Right kidney (tissue), 1 donor: ENCODE data around the gene DENND1C.

ENCODE experiments used
- DNase-seq: peaks from one replicate; pipeline ENCODE4 v3.0.0-alpha.2; 2016

The DENND1C gene

DNA sequence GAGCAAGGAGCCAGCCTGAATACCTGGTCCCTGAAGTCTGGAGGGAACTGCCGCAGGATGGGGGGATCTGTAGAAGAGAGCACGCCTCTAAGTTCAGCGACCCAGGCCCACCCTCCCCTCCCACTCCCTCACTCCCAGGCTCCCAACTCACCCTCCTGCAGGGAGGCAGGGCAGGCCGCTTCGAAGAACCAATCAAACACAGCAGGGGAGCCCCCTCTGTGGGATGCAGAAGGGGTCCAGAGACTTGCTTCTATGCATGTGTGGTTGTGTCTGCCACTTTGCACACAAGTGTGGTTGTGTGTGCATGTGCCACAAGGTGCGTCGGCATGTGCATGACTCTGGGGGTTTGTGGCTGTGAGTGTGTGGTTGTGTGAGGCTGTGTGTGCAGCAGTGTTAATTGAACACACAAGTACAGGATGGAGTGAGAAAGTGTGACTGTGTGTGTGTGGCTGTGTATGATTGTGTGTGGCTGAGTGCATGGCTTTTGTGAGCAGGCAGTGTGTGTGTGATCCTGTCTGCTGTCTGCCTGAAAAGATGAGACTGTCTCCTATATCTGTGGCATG, 1.7 kb downstream of the DENND1C start:
- no peak for DNase-seq

DNA sequence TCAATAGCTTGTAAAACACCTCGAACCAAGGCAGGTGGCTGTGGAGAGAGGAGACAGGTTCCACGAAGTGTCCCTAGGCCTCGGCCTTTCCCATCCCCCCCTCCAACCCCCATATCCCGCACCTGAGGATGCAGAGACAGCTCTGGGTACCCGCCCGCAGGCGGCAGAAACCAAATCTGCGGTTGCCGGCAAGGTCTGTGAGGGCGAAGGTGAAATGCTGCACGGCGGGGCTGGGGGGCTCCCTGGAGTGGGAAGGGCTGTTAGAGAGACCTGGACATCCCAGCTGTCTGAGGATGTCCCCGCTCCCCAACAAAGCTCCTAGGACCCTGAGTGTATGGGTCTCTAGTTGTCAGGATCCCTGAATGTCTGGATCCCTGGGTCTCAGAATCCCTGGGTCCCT, 2.8 kb downstream of the DENND1C start:
- DNase-seq = no peak

DNA sequence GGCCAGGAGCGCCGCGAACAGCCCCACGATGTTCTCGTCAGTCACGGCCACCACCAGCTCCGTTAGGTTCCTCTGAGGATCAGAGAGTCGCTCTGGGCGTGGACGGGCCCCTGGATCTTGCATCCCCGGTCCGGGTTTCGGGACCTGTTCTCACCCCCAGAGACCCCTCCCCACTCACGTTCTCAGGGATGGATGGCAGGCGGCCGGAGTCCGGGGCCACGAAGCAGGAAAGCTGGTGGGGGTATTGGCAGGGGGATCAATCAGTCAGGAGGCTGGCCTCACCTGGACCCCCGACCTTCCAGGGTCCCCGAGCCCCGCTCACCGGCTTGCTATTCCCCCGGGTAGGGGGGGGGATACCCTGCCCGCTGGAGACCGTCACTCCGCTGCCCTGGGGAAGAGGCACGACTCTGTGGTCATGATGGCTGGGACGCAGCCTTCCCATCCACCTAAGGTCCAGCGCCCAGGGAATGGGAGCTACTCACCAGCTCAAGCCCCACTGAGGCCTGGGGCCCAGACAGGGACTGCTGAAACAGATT, 4.6 kb downstream of the DENND1C start:
- no peak for DNase-seq

DNA sequence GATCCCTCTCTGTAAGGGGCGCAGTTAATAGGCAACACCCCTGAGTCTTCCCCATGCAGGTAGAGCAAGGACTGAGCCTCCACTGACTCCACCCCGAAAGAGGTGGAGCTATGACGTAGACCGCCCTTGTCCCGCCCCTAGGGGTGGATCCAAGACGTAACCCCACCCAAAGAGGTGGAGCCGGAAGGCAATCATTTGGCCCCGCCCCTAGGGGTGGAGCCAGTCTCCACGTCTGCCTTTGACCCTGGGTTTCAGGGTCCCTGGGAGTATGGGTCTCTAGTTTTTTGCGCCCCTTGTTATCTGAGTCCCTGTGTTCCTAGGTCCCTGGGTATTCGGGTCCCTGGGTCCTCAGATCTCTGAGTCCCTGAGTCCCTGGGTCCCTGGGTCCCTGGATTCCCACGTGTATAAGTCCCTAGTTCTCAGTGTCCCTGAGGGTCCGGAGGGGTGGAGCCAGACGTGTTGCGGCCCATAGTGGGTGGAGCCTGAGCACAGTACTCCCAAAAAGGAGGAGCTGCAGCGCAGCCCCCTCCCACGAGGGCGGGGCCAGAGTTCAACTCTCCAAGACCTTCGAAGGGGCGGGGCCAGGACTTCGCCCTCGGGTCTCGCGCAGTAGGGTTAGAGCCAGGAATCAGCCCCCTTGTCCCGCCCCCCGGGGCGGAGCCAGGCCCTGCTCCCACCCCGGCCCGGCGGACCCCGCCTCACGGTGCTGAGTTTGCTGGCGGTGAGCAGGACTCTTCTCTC, 5.3 kb downstream of the DENND1C start:
- DNase-seq = peak; percentile 75

DNA sequence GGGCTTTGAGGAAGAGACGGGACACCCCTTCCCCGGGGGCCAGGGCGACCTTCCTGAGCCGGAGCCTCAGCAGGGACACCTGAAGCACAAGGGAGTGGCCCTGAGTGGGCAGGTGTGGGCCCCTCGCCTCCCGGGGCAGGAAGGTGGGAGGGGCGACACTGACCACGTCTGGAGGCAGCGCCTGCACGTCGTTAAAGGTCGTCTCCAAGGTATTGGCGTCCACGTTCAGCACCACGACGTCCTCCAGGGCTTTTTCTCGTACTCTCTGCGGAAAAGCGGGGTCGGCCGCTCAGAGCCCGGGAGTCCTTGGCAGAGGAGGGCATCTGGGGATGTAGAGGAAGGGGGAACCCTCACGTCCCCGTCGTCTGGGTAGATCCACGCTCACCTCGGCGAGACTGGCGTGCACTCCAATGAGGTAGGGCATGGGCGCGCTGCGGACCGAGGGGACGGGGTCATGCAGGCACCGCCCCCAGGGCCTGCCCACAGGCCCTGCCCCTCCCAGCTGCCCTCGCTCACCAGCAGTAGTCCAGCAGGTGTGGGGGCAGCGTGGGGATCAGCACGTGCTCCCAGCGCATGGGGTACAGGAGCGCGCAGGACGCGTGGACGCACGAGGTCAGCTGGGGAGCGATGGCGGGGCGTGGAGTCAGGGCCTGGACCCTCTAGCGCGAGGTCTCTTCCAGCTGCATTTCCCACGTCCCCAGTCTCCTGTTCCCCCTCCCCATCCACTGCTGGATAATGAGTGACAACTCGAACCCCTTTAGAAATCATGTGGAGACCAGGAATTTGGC, 6.1 kb downstream of the DENND1C start:
- peak; percentile 59 for DNase-seq

DNA sequence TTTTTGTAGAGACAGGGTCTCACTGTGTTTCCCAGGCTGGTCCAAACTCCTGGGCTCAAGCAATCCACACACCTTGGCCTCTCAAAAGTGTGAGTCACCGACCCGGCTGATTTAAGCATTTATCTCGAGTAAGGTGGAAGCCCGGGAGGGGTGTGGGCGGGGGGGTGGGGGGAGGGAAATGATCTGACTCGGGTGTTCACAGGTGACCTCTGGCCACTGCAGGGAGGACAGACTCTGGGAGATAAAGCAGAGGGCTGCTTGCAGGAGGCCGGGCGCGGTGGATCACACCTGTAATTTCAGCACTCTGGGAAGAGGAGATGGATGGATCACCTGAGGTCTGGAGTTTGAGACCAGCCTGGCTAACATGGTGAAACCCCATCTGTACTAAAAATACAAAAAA, 7.9 kb downstream of the DENND1C start:
- DNase-seq = no peak

DNA sequence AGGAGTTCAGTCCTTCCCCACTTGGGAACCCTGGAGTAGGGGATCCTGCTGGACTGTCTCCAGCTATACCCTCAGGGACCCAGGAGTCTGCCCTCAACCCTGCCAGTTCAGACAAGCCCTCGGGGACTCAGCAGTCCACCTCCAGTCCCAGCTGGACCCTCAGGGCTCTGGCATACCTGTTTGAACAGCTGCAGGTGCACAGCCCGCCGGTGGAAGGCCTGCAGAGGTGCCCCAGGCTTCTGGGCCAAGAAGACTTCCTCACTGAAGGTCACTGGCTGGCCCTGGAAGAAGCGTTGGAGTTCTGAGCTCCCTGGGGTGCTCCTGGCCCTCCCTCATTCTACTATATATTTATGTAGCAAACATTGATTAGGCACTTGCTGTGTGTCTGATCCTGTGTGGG, 8.9 kb downstream of the DENND1C start:
- no peak for DNase-seq

DNA sequence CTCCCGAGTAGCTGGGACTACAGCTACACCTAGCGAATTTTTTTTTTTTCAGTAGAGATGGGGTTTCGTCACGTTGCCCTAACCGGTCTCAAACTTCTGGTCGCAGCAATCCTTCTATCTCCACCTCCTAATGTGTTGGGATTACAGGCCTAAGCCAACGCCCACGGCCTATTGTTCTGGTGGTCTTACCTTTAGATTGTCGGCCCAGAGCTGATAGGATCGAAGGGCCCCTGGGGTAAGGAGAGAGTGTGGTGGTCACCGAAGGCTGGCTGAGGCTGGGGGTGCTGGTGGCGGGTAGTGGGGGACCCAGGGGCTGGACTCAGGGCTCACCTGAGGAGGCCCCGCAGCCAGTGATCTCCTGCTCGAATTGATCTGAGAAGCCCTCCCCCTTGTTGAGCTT, 10.5 kb downstream of the DENND1C start:
- no peak for DNase-seq

DNA sequence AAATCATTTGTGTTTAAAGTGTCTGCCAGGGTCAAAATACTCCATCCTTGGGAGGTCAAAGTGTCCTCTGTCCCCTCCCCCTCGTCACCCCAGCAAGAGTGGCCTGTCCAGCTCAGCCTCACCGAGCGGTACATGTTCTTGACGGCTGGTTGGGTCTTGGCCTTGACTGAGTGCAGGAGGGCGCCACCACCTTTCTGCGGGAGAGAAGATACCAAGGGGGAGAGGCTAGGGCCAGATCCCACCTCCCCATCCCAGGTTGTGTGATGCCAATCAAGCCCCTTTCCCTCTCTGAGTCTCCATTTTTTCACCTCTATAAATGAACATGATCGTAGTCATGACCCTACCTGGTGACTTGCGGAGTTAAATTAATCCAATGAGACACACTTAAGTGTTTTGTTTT, 11.4 kb downstream of the DENND1C start:
- DNase-seq = no peak

DNA sequence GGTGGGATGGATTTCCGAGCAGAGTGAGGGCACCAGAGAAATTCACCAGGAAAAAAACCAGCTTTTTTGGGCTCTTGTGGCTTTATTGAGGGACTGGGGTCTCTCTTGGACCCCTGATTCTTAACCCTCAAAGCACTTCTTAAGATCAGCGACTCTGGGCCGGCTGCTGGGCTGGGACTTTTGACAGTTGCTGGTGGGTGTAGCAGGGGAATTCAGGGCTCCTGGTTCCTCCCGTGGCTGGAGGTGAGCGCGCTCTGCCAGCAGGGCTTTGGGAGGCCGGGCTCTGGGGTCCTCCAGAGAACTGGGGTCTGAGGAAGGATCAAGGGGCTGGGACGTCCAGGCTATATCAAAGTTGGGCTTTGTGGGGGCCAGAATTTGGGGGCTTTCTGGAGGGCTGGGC, 14.2 kb downstream of the DENND1C start:
- no peak for DNase-seq

DNA sequence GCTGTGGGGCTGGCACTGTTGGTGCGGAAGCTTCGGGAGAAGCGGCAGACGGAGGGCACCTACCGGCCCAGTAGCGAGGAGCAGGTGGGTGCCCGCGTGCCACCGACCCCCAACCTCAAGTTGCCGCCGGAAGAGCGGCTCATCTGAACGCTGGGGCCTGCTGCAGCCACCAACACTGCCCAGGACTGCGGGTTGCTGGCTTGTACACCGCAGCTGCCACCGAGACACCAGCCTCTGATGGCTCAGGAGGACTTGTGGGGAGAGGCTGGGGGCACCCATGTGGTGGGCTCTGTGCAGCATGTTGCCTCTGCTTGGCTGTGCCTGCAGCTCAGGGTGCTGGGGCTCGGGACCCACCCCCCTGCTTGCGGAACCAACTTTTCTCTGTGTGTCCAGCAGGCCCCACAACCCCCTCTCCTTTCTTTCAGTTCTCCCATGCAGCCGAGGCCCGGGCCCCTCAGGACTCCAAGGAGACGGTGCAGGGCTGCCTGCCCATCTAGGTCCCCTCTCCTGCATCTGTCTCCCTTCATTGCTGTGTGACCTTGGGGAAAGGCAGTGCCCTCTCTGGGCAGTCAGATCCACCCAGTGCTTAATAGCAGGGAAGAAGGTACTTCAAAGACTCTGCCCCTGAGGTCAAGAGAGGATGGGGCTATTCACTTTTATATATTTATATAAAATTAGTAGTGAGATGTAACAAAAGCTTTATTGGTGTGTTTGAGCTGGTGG, 14.9 kb downstream of the DENND1C start:
- DNase-seq = no peak

DNA sequence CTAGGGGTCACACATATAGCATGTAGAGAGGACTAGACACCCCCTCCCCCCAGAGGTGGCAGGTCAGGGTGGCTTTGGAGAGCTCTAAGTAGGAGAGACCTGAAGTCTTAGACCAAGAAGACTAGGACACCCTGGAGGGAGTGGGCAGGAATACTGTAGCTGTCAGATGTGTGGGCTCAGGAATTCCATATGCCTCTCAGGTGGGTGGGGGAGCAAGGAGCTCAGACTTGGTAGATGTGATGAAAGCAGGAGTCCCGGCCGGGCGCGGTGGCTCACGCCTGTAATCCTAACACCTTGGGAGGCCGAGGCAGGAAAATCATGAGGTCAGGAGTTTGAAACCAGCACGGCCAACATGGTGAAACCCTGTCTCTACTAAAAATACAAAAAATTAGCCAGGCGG, 15.9 kb downstream of the DENND1C start:
- no peak for DNase-seq

DNA sequence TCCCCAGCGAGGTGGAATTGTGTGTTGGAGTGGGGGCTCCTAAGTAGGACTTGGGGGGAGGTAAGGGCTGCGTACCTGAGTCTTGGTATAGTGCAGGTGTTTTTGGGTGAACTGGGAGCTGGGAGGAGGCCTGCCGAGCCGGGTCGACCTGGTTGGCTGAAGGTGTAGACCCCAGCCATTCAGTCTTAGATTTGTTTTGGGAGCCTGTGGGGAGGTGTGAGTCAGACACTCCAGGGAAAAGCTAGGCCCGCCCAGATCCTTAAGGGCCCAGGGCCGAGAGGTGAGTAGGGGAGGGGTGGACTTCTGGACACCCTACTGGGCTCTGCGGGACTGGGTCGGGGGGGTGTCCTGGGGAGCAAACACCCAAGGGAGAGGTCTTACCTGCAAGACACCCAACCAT, 16.6 kb downstream of the DENND1C start:
- no peak for DNase-seq

DNA sequence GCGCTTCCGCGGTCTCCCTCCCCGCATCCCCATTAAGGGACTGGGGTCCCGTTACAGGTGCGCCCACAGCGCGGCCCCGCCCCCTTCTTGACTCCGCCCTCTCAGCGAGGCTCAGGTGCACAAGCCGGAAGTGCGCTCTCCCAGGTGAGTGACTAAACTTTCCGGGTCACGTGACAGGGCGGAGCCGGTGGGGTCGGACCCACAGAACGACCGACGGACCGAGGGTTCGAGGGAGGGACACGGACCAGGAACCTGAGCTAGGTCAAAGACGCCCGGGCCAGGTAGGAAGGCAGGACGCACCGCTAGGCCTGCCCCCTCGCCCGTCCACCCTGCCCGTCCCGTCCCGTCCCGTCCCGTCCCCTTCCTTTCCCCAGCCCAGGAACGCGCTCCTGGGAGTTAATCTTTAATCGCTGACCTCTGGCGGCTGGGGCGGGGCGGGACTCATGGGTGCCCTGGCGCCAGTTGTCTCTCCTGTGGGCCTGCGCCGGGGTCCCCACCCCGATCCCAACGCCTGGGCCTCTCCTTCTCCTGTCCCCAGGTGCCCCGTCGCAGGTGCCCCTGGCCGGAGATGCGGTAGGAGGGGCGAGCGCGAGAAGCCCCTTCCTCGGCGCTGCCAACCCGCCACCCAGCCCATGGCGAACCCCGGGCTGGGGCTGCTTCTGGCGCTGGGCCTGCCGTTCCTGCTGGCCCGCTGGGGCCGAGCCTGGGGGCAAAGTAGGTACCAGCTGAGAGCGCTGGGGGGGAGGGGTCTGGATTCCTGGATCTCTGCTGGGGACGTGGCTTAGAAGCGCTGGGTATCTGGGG, 17.3 kb downstream of the DENND1C start, which contains the start of gene CRB3:
TSS of gene CRB3 (plus strand) at position 202 of the 804 bp plus-strand sequence. CDS start at position 633, 431 bp downstream.
- DNase-seq = peak; percentile 74

DNA sequence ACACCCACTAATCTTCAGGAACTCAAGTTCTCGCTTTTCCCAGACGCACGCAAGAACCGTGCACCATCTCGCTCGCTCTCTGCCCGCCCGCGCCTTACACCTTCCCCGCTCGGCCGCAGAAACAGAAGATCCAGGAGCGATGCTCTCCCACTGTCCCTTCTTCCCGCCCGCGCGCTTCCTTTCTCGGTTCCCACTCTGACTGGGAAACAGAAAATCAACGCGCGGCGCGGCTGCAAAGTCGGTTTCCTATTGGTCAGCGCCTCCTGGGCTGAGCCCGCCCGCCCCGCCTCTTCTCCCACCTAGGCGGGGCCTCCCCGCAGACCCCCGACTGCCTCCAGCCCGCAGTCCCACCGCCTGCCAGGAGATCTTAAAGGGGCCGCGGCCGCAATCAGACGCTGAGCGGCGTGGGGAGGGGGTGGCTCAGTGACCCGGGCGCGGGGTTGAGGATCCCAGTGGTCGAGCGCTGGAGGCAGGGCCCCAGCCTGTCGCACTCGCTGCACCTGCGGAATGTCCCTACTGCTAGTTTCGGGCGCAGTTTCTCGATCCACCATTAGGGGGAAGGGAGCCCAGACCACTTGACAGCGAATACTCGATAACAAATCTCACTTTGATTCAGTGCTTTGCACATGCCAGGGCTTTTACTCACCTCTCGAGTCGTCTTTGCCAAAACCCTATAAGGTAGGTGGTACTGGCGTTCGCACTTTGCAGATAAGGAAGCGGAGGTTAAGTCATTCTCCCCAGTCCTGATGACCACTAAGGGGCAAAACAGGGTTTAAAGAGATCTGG, 21.3 kb downstream of the DENND1C start:
- DNase-seq = peak; percentile 95

DNA sequence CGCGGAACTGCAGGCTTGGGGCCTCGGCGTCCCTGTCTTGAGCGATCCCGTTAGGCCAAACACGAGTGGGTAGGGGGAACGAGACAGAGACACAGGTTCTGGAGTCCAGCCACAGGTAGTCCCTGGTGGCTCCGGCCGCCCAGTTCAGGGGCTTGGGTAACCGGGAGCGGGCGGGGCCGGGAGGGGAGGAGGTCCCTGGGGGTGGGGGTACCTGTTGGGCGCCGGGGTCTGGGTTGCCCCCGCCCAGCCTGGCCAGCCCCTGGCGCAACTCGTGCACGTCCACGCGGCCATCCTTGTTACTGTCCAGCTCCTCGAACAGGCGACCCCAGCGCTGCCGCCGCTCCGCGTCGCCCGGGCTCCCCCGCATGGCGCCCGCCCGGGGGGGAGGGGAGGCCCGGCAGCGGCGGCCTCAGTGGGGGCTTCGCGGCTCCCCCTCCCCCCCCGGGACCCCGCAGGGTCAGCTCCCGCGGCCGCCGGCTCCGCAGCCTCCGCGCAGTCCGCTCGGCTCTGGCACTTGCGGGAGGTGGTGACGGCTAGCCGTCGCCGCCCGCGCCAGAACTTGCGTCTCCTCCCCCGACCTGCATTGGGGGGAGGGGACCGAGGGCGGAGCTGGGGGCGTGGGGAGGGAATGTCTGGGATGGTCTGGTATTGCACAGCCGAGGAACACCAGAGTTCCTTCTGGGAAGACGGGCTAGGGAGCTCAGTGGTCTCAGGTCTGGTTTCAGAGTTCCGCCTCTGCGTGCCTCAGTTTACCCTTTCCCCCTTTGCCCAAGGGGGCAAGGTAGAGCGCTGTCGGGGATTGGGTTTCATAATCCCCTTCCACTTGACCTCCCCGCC, 22.1 kb downstream of the DENND1C start, which contains the start of gene SLC25A23:
TSS of gene SLC25A23 (minus strand) at position 531 of the 837 bp plus-strand sequence. CDS start at position 367, 164 bp downstream.
- DNase-seq = no peak

DNA sequence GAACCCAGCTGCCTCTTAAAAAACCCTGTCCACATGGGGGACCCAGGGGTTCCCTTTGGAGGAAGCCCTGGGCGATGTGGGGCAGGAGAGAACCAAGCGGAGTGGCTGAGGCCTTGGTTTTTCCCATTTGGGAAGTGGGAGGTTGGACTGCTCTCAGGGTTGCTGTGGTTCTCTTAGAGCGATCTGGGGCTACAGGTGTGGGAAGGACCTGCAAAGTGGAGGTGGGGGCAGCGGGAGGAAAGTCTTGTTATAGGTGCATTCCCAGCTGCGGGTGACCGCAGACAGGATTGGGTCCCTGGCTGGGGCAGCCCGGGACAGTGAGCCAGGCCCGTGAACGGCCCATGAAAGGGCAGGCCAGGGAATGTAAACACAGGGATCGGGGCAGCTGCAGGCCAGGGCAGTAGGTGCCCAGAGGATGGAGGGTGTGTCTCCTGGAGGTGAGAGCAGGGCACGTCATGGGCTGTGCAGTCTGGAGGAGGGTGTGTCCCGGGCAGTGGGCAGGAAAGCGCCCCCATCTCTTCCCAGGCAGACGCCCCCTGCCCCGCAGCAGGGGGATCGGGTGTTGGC, 22.8 kb downstream of the DENND1C start:
- peak; percentile 45 for DNase-seq

DNA sequence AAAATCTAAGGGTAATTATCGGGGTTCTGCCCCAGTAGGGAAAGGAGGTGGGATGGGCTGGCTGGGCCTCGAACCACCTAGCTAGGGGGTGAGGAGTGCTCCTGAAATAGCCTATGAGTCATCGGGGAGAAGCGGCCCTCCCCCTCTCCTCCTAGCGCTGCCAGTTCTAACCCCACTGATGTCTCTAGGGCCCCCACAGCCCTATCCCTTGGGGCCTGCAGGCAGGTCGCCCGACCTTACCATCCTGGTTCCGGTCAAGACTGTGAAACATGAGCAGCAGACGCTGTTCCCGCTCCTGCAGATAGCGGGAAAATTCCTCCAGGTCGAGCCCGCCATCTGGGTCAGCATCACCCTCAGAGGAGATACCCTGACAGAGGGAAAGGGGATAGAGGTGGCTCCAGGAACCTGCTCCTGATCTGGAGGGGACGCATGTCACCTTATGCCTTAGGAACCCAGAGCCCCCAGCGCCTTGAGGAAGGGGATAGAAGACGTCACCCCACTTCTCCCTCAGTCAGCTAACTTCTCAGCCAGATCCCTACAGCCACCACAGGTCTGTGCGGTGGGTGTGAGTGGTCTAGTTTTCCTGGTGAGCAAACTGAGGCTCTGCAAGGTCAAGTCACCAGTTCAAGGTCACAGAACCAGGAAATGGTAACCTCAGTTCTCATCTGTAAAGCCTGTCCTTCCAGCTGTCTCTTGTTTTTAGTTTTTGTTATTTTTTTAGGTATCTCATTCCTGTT, 23.5 kb downstream of the DENND1C start:
- DNase-seq = no peak

DNA sequence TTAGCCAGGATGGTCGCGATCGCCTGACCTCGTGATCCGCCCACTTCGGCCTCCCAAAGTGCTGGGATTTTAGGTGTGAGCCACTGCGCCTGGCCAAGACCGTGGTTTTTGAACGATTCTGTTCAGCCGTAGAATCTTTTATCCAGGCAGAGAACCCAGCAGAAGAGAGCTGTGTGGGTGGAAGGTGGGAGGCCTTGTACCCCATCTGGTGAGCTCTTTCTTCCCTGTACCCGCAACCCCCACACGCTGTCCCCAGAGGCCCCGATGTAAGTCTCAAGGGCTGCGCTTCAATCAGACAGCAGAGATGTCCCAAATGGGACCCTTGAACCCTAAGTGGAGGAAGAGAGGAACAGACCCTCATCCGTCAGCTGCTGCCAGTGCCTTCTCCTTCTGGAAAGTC, 25.7 kb downstream of the DENND1C start:
- no peak for DNase-seq
